ENCODE results near the gene MRPS15. TPM values are rescaled to one million over a fixed set of nuclear protein-coding genes. Genes with fewer than 3 reads are reported as not detected.

MRPS15 gene
- total and polyA plus RNA-seq, 10 donors = 31.2 to 94.3 (median 42.7) TPM

DNA sequence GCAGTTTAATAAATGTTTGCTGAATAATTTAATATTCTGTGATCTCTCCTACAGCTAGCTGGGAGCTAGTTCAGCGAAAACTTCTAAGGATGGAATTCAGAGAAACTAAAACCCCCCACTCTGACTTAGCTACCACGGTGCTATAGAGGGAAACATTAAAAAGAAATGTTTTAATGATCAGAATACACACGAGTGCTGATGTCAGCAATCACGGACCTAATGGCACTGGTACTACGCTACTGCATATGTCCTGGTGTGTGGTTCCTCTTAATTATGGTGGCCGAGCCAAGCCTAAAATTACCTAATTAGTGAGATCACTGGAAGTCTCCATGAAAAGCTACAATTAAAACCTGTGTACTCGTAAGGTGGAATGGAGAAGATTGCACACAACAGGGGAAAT lies 42.5 kb downstream of the MRPS15 start:
- intact Hi-C loops (cut with DNase I; ENCODE audit: low total_unique reads) = no loop called here
- H3K27ac ChIP-seq = peak overlapping the region in 2 of 8 donors; percentile 61 to 75

DNA sequence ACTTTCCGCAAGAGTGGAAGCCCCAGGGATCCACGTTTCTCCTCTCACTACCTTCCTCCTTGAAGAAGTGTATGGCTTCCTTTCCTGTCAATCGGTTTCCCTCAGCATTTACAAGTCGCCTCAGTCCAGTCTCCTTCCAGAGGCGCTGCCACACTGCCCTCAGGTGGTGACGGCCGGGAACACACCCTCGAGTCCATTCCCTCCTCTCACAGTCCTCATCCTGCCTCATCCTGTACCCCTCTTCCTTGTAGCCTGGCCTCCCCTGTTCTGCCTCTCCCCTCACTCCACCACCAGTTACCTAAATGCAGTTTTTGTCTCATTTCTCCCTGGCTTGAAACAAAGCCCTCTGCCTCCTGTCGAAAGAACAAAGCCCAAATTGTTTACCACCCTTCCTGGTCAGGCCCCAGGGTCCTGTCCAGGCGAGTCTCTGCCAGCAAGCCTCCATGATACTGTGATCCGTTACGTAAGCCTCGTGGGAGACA lies 43.3 kb downstream of the MRPS15 start:
- peak in 2 of 3 donors; percentile 72 to 79 for TF ChIP-seq POLR2AphosphoS5 (IDR thresholded peaks at IDR 0.05)
- no peak for TF ChIP-seq POLR2A (IDR thresholded peaks at IDR 0.05)
- TF ChIP-seq, protein P1, sequence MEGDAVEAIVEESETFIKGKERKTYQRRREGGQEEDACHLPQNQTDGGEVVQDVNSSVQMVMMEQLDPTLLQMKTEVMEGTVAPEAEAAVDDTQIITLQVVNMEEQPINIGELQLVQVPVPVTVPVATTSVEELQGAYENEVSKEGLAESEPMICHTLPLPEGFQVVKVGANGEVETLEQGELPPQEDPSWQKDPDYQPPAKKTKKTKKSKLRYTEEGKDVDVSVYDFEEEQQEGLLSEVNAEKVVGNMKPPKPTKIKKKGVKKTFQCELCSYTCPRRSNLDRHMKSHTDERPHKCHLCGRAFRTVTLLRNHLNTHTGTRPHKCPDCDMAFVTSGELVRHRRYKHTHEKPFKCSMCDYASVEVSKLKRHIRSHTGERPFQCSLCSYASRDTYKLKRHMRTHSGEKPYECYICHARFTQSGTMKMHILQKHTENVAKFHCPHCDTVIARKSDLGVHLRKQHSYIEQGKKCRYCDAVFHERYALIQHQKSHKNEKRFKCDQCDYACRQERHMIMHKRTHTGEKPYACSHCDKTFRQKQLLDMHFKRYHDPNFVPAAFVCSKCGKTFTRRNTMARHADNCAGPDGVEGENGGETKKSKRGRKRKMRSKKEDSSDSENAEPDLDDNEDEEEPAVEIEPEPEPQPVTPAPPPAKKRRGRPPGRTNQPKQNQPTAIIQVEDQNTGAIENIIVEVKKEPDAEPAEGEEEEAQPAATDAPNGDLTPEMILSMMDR (IDR thresholded peaks at IDR 0.05 in 8 of 11, conservative IDR thresholded peaks at IDR 0.05 in 3 of 11) = peak; percentile 88 to 98 (median 96)
- WGBS, 5 donors = 17 to 25% (median 20%) methylated on average over 13 of the region's 13 CpGs
- DNase-seq = peak; percentile 96
- no peak overlapping the region for H3K4me3 ChIP-seq
- H3K9me3 ChIP-seq = no peaks in the 10 kb centered on the region
- intact Hi-C loops (cut with DNase I; ENCODE audit: low total_unique reads) = no loop called here
- H3K27me3 ChIP-seq (replicated peaks in 1 of 7) = no peaks in the 10 kb centered on the region
- peaks cover 4 to 31% (median 13%) of the 10 kb centered on the region in 6 donors for H3K4me1 ChIP-seq
- peaks cover 0 to 9% (median 2%) of the 10 kb centered on the region in 6 donors for H3K36me3 ChIP-seq
- peak overlapping the region in 7 of 8 donors; percentile 12 to 75 (median 58) for H3K27ac ChIP-seq

More for the DNA sequence above, 42.5 kb downstream of the MRPS15 start:
- Histone ChIP-seq H3K9me3 (no peaks in the 10 kb centered on the region), H3K4me3 (no peak overlapping the region), H3K4me1 (peaks cover 4 to 31% (median 13%) of the 10 kb centered on the region in 6 donors), H3K27me3 (replicated peaks in 1 of 7) (no peaks in the 10 kb centered on the region), H3K36me3 (peaks cover 0 to 9% (median 2%) of the 10 kb centered on the region in 6 donors)
- WGBS, 5 donors = 86 to 91% (median 88%) methylated on average over 7 of the region's 7 CpGs
- DNase-seq = no peak
- no peak for TF ChIP-seq POLR2A (IDR thresholded peaks at IDR 0.05)
- TF ChIP-seq, protein P1 (IDR thresholded peaks at IDR 0.05 in 8 of 11, conservative IDR thresholded peaks at IDR 0.05 in 3 of 11) = no peak
- no peak for TF ChIP-seq POLR2AphosphoS5 (IDR thresholded peaks at IDR 0.05)

DNA sequence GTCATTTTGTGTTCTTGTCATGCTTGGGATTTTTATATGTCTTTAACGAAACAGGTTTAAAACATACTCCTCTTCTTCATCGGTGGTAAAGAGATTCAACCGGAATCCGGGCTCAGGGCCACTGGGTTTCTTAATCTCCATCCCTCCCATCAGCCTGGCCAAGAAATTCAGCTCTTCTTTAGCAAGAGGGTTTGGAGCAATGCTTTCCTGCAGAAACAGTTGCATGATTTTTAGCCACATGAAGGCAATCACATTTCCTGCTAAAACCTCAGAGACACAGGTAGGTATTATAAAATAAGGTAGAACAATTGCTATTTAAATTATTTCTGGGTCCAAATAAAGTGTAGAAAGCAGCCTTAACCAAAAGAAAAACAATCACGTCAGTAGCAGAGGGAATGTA lies 43.8 kb downstream of the MRPS15 start:
- no peak overlapping the region for H3K4me3 ChIP-seq
- H3K36me3 ChIP-seq = peaks cover 0 to 9% (median 2%) of the 10 kb centered on the region in 6 donors
- intact Hi-C loops (cut with DNase I; ENCODE audit: low total_unique reads) = no loop called here

DNA sequence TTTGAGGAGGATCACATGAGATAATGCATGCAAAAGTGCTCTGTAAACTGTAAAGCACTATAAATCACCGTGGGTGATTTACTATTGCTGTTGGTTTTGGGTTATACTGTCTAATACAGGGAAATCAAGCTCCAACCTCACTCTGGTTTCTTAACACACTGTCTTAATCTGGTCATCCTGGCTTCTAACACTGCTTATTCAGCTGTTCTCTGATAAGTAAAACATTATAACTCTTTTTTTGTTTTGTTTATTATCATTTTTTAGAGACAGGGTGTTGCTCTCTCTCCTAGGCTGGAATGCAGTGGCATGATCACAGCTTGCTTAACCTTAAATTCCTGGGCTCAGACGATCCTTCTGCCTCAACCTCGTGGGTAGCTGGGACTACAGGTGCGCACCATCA lies 44.6 kb downstream of the MRPS15 start:
- intact Hi-C loops (cut with DNase I; ENCODE audit: low total_unique reads) = loop anchor here (10.0 kb wide), 1 partner anchor 75 kb away; no protein-coding TSS in a partner anchor
- Histone ChIP-seq H3K27me3 (replicated peaks in 1 of 7) (no peaks in the 10 kb centered on the region), H3K4me3 (no peak overlapping the region), H3K27ac (peak overlapping the region in 1 of 8 donors; percentile 75), H3K9me3 (no peaks in the 10 kb centered on the region), H3K4me1 (peaks cover 4 to 31% (median 13%) of the 10 kb centered on the region in 6 donors), H3K36me3 (peaks cover 0 to 9% (median 2%) of the 10 kb centered on the region in 6 donors)
- TF ChIP-seq POLR2A (IDR thresholded peaks at IDR 0.05) (no peak), POLR2AphosphoS5 (IDR thresholded peaks at IDR 0.05) (no peak)
- TF ChIP-seq, protein P1 (IDR thresholded peaks at IDR 0.05 in 8 of 11, conservative IDR thresholded peaks at IDR 0.05 in 3 of 11) = no peak
- DNase-seq = no peak
- WGBS, 5 donors = 88 to 93% (median 90%) methylated on average over 4 of the region's 4 CpGs

More for the DNA sequence above, 43.8 kb downstream of the MRPS15 start:
- no peak for DNase-seq
- Histone ChIP-seq H3K4me1 (peaks cover 4 to 31% (median 13%) of the 10 kb centered on the region in 6 donors), H3K27me3 (replicated peaks in 1 of 7) (no peaks in the 10 kb centered on the region), H3K9me3 (no peaks in the 10 kb centered on the region), H3K27ac (peak overlapping the region in 7 of 8 donors; percentile 12 to 75 (median 58))
- 24 to 54% (median 45%) methylated on average over 5 of the region's 5 CpGs for WGBS, 5 donors
- TF ChIP-seq, protein P1 (IDR thresholded peaks at IDR 0.05 in 8 of 11, conservative IDR thresholded peaks at IDR 0.05 in 3 of 11) = no peak
- TF ChIP-seq POLR2A (IDR thresholded peaks at IDR 0.05) (no peak), POLR2AphosphoS5 (IDR thresholded peaks at IDR 0.05) (no peak)

Data from spleen (tissue), 11 donors.